Activated CD4-positive, alpha-beta memory T cell treated with anti-CD3 and anti-CD28 coated beads, Interleukin-2, amount 10 ng/mL, durations not matched to agents 7 days and 5 days (primary cell): ENCODE results near the gene CMTM4. TPM values are rescaled to one million over a fixed set of nuclear protein-coding genes. Genes with fewer than 3 reads are reported as not detected.
"Not testable (repeated sequence)": the region's sequence is repeated elsewhere in the genome, so short reads cannot be mapped to it uniquely, and the experiment has no call there.

Experiments used
- CTCF ChIA-PET: fragments of 350-600 bp; sonication (Branson Sonifier 250); formaldehyde crosslinking; loops from one replicate; lab custom pipeline; 2021; ENCODE audit warnings: antibody characterized with exemption, inconsistent platforms; lab: Charles Lee
- POLR2A ChIA-PET: fragments of 350-600 bp; sonication (Branson Sonifier 250); formaldehyde crosslinking; loops from one replicate; lab custom pipeline; 2021; ENCODE audit warnings: antibody characterized with exemption; lab: Charles Lee
- DNase-seq: peaks from one replicate; pipeline ENCODE4 v3.0.0-alpha.2; 2020
- H3K27ac Mint-ChIP-seq: one replicate; pipeline ENCODE4 v1.8.0; 2021; ENCODE audit warnings: mild to moderate bottlenecking, mixed read lengths
- H3K27me3 Mint-ChIP-seq: one replicate; pipeline ENCODE4 v1.8.0; 2021; ENCODE audit warnings: mixed read lengths
- H3K36me3 Mint-ChIP-seq: one replicate; pipeline ENCODE4 v1.8.0; 2021; ENCODE audit warnings: low read depth, mixed read lengths
- H3K4me1 Mint-ChIP-seq: one replicate; pipeline ENCODE4 v1.8.0; 2021; ENCODE audit warnings: mixed read lengths
- H3K4me3 Mint-ChIP-seq: one replicate; pipeline ENCODE4 v1.8.0; 2021; ENCODE audit warnings: mild to moderate bottlenecking, mixed read lengths
- H3K9me3 Mint-ChIP-seq: one replicate; pipeline ENCODE4 v1.8.0; 2021; ENCODE audit warnings: mixed read lengths
- total RNA-seq, 2 experiments: library from RNA; stranded (reverse); gene quantifications; one replicate each; pipeline ENCODE4 v1.2.3, GENCODE V29; 2021

Gene CMTM4
- total RNA-seq, 2 experiments from 2014 or later: 0.53 to 0.58 TPM

GRCh38 chr16:66682271-66682670 lies 14.3 kb downstream of the CMTM4 start:
- Mint-ChIP-seq H3K27me3 (no peaks in the 10 kb centered on the region), H3K27ac (no peak overlapping the region), H3K4me1 (no peaks in the 10 kb centered on the region), H3K9me3 (no peaks in the 10 kb centered on the region), H3K4me3 (no peak overlapping the region), H3K36me3 (no peaks in the 10 kb centered on the region)
- ChIA-PET POLR2A (no interaction called here), CTCF (no interaction called here)
- DNase-seq: no peak

GRCh38 chr16:66681676-66682075 lies 14.9 kb downstream of the CMTM4 start:
- Mint-ChIP-seq H3K9me3 (no peaks in the 10 kb centered on the region), H3K4me1 (no peaks in the 10 kb centered on the region), H3K4me3 (no peak overlapping the region), H3K36me3 (no peaks in the 10 kb centered on the region), H3K27ac (no peak overlapping the region), H3K27me3 (no peaks in the 10 kb centered on the region)
- DNase-seq: no peak
- ChIA-PET POLR2A (no interaction called here), CTCF (no interaction called here)

GRCh38 chr16:66678337-66678736 lies 18.2 kb downstream of the CMTM4 start:
- Mint-ChIP-seq H3K27ac (no peak overlapping the region), H3K9me3 (no peaks in the 10 kb centered on the region), H3K27me3 (no peaks in the 10 kb centered on the region), H3K36me3 (no peaks in the 10 kb centered on the region), H3K4me3 (no peak overlapping the region), H3K4me1 (no peaks in the 10 kb centered on the region)
- DNase-seq: no peak
- ChIA-PET POLR2A (no interaction called here), CTCF (no interaction called here)

- H3K9me3 Mint-ChIP-seq: no peaks in the 10 kb centered on the region
- H3K4me1 Mint-ChIP-seq: no peaks in the 10 kb centered on the region
- CTCF ChIA-PET: no interaction called here
- DNase-seq: no peak
- H3K36me3 Mint-ChIP-seq: no peaks in the 10 kb centered on the region
- H3K27ac Mint-ChIP-seq: no peak overlapping the region
- POLR2A ChIA-PET: interaction anchor here (1.7 kb wide), 1 partner anchor 26 kb away, joined by 3 read pairs; no protein-coding TSS in a partner anchor
- no peaks in the 10 kb centered on the region for H3K27me3 Mint-ChIP-seq
- H3K4me3 Mint-ChIP-seq: no peak overlapping the region
These were observed 18.7 kb downstream of the CMTM4 start for GRCh38 chr16:66677836-66678235.

- ChIA-PET POLR2A (interaction anchor here (1.7 kb wide), 1 partner anchor 26 kb away, joined by 3 read pairs; no protein-coding TSS in a partner anchor), CTCF (no interaction called here)
- H3K27ac Mint-ChIP-seq: no peak overlapping the region
These were observed 19.4 kb downstream of the CMTM4 start for GRCh38 chr16:66677179-66677578.

GRCh38 chr16:66676599-66676998 lies 19.9 kb downstream of the CMTM4 start:
- Mint-ChIP-seq H3K9me3 (no peaks in the 10 kb centered on the region), H3K27ac (no peak overlapping the region), H3K4me1 (no peaks in the 10 kb centered on the region), H3K4me3 (no peak overlapping the region), H3K27me3 (no peaks in the 10 kb centered on the region), H3K36me3 (no peaks in the 10 kb centered on the region)
- ChIA-PET CTCF (no interaction called here), POLR2A (interaction anchor here (1.7 kb wide), 1 partner anchor 25 kb away, joined by 3 read pairs; no protein-coding TSS in a partner anchor)
- no peak for DNase-seq

More at GRCh38 chr16:66677179-66677578, 19.4 kb downstream of the CMTM4 start:
- Mint-ChIP-seq H3K4me3 (no peak overlapping the region), H3K4me1 (no peaks in the 10 kb centered on the region), H3K36me3 (no peaks in the 10 kb centered on the region), H3K9me3 (no peaks in the 10 kb centered on the region), H3K27me3 (no peaks in the 10 kb centered on the region)
- DNase-seq: no peak

- Mint-ChIP-seq H3K36me3 (no peaks in the 10 kb centered on the region), H3K27me3 (no peaks in the 10 kb centered on the region), H3K4me1 (no peaks in the 10 kb centered on the region), H3K27ac (no peak overlapping the region), H3K4me3 (no peak overlapping the region), H3K9me3 (no peaks in the 10 kb centered on the region)
- no peak for DNase-seq
- ChIA-PET CTCF (interaction anchor here (1.9 kb wide), 1 partner anchor 23 kb away, joined by 6 read pairs; no protein-coding TSS in a partner anchor), POLR2A (no interaction called here)
These were observed 22.9 kb downstream of the CMTM4 start for GRCh38 chr16:66673691-66674090.

GRCh38 chr16:66670691-66671388 lies 25.7 kb downstream of the CMTM4 start:
- Mint-ChIP-seq H3K27me3 (no peaks in the 10 kb centered on the region), H3K4me3 (no peak overlapping the region), H3K27ac (no peak overlapping the region), H3K36me3 (no peaks in the 10 kb centered on the region), H3K9me3 (no peaks in the 10 kb centered on the region), H3K4me1 (no peaks in the 10 kb centered on the region)
- CTCF ChIA-PET: interaction anchor here (0.9 kb wide), 1 partner anchor 160 kb away, joined by 3 read pairs; the partner anchor contains the start of gene NAE1
- POLR2A ChIA-PET: no interaction called here
- no peak for DNase-seq

- Mint-ChIP-seq H3K4me1 (no peaks in the 10 kb centered on the region), H3K4me3 (no peak overlapping the region), H3K36me3 (no peaks in the 10 kb centered on the region), H3K27ac (no peak overlapping the region), H3K9me3 (no peaks in the 10 kb centered on the region), H3K27me3 (no peaks in the 10 kb centered on the region)
- no peak for DNase-seq
- ChIA-PET POLR2A (no interaction called here), CTCF (interaction anchor here (1.6 to 3.0 kb wide), 2 partner anchors 8 to 18 kb away, joined by 3 to 13 read pairs; no protein-coding TSS in a partner anchor)
These were observed 27.6 kb downstream of the CMTM4 start for GRCh38 chr16:66668777-66669444.

GRCh38 chr16:66667944-66668343 lies 28.6 kb downstream of the CMTM4 start:
- ChIA-PET CTCF (interaction anchor here (0.5 to 3.0 kb wide), 3 partner anchors 17 to 185 kb away, joined by 3 to 13 read pairs (median 3); no protein-coding TSS in a partner anchor), POLR2A (no interaction called here)
- Mint-ChIP-seq H3K27me3 (no peaks in the 10 kb centered on the region), H3K4me1 (no peaks in the 10 kb centered on the region), H3K36me3 (no peaks in the 10 kb centered on the region), H3K27ac (no peak overlapping the region), H3K9me3 (no peaks in the 10 kb centered on the region), H3K4me3 (no peak overlapping the region)
- no peak for DNase-seq

- no peak for DNase-seq
- ChIA-PET POLR2A (interaction anchor here (0.6 to 0.7 kb wide), 2 partner anchors 13 to 205 kb away, joined by 3 read pairs; no protein-coding TSS in a partner anchor), CTCF (interaction anchor here (1.7 to 3.8 kb wide), 3 partner anchors 12 to 210 kb away, joined by 4 to 37 read pairs (median 4); no protein-coding TSS in a partner anchor)
- Mint-ChIP-seq H3K27ac (no peak overlapping the region), H3K9me3 (no peaks in the 10 kb centered on the region), H3K27me3 (peaks cover 9% of the 10 kb centered on the region), H3K36me3 (no peaks in the 10 kb centered on the region), H3K4me3 (no peak overlapping the region), H3K4me1 (no peaks in the 10 kb centered on the region)
These were observed 33.9 kb downstream of the CMTM4 start for GRCh38 chr16:66662445-66663194.

- not testable (repeated sequence) for H3K27me3 Mint-ChIP-seq, H3K4me3 Mint-ChIP-seq, DNase-seq, H3K9me3 Mint-ChIP-seq, H3K36me3 Mint-ChIP-seq, H3K27ac Mint-ChIP-seq, H3K4me1 Mint-ChIP-seq
- ChIA-PET POLR2A (interaction anchor here (0.6 to 0.7 kb wide), 2 partner anchors 14 to 206 kb away, joined by 3 read pairs; no protein-coding TSS in a partner anchor), CTCF (interaction anchor here (1.0 to 3.8 kb wide), 3 partner anchors 11 to 209 kb away, joined by 3 to 37 read pairs (median 4); no protein-coding TSS in a partner anchor)
These were observed 34.7 kb downstream of the CMTM4 start for GRCh38 chr16:66661671-66662346.
